Lower leg skin (tissue), 3 donors: Measurements from ENCODE around the gene AMDHD1.

Experiments used
- CTCF ChIP-seq, 3 donors: fragments of 450-650 bp; IDR thresholded peaks; one replicate each; pipeline ENCODE4 v1.5.1; 2016; ENCODE audit warnings: antibody characterized with exemption in 3 of 3, mild to moderate bottlenecking in 3 of 3, moderate library complexity in 2 of 3
- POLR2A ChIP-seq, 2 donors: fragments of 450-650 bp; IDR thresholded peaks; one replicate each; pipeline ENCODE4 v1.6.1; 2016 to 2017; ENCODE audit warnings: antibody characterized with exemption in 2 of 2, mild to moderate bottlenecking in 1 of 2, moderate library complexity in 1 of 2

GRCh38 chr12:95982602-95983001 is 39.5 kb downstream of the AMDHD1 start:
- TF ChIP-seq CTCF (IDR thresholded peaks at IDR 0.05) (no peak), POLR2A (IDR thresholded peaks at IDR 0.05) (no peak)
